ENCODE data around the gene TMTC2.

Gene TMTC2

DNA sequence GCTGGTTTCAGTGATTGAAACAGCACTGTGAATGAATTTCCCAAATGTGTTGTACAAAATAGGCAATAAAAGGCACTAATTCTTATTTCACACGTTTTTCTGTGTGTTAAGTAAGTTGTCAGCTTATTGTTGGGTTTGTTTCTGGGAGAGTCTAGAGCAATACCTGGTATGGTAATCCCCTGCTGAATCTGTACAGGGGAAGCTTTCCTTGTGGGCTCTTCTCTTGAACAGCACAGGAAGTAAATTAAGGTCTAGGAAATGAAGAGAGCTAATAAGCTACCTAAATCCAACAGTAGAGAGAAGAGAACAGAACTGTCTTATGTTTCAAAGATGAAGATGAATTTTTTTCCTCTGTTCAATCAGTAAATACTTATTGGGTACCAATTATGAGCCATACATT, 406.7 kb downstream of the TMTC2 start:
- DNase-seq (ENCODE audit: extremely low read depth, low read depth) = no peak

DNA sequence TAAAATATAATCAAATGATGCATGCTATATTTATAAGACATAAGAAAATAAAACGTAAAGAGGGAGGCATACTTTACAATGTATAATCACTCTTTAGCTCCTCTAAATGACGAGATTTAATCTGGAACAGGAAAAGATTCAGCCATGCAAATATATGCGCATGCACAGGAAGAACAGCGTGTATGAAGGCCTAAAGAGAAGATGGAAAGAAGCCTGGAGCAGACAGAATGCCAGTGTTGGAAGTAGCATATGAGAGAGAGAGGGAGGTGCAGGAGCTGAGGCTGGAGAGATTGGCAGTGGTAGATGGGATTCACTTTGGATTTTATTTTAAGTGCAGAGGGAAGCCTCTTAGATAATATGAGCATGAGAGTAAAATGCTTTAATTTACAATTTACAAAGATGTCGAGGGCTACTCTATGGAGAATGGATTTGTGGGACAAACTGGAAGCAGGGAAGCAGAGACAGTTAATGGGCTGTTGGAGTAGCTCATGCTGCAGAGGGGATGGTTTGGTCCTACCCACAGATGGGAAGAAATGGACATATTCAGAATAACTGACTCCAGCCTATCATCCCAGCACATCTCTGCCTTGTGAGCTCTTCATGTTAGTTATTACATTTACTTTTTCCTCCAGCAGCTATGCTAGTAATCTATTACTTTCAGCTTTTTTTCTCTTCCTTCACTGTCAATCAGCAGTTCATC, 411.1 kb downstream of the TMTC2 start:
- TF ChIP-seq, protein P1, sequence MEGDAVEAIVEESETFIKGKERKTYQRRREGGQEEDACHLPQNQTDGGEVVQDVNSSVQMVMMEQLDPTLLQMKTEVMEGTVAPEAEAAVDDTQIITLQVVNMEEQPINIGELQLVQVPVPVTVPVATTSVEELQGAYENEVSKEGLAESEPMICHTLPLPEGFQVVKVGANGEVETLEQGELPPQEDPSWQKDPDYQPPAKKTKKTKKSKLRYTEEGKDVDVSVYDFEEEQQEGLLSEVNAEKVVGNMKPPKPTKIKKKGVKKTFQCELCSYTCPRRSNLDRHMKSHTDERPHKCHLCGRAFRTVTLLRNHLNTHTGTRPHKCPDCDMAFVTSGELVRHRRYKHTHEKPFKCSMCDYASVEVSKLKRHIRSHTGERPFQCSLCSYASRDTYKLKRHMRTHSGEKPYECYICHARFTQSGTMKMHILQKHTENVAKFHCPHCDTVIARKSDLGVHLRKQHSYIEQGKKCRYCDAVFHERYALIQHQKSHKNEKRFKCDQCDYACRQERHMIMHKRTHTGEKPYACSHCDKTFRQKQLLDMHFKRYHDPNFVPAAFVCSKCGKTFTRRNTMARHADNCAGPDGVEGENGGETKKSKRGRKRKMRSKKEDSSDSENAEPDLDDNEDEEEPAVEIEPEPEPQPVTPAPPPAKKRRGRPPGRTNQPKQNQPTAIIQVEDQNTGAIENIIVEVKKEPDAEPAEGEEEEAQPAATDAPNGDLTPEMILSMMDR (IDR thresholded peaks at IDR 0.05; ENCODE audit: low read depth, low read length, missing control alignments) = no peak
- H3K4me3 ChIP-seq (replicated peaks; ENCODE audit: low read depth, low read length) = no peak overlapping the region
- DNase-seq (ENCODE audit: extremely low read depth, low read depth) = no peak

More for the DNA sequence above, 406.7 kb downstream of the TMTC2 start:
- TF ChIP-seq, protein P1 (IDR thresholded peaks at IDR 0.05; ENCODE audit: low read depth, low read length, missing control alignments) = no peak
- H3K4me3 ChIP-seq (replicated peaks; ENCODE audit: low read depth, low read length) = no peak overlapping the region

DNA sequence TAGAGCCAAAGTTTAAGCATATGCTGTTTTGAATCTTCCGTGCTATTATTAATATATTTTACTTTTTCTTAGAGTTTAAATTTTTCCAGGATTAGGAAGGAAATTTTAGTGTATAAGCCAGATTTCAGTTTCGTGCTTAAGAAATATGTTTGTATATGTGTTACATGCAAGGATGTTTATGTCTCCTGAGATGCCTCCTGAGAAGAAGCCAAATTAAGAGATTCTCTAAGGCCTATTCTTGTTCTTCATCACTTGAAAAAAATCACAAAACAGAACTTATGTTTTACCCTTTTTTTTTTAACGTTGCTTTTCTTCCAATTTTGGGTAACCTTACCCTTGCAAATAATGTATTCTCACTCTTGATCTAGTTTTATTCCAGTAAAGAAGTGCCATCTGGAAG, 412.7 kb downstream of the TMTC2 start:
- TF ChIP-seq, protein P1 (IDR thresholded peaks at IDR 0.05; ENCODE audit: low read depth, low read length, missing control alignments) = no peak
- no peak overlapping the region for H3K4me3 ChIP-seq (replicated peaks; ENCODE audit: low read depth, low read length)
- DNase-seq (ENCODE audit: extremely low read depth, low read depth) = no peak

DNA sequence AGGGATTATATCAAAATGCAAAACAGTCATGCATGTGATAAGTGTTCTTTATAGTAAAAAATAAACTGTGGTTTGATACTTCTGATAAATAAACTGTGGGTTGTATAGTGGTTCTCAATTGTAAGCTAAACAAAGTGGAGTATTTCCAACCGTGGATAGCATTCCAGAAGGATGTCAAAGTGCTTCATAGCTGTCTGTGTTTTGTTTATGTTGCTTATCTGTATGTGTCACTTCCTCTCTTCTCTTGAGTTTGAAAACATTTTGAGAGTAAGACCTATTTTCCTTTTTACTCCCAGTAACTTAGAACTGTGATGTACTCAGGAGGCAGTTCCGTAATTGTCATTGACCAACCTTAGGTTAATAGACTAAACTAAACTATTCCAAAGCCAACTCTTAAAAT, 415.8 kb downstream of the TMTC2 start:
- no peak overlapping the region for H3K4me3 ChIP-seq (replicated peaks; ENCODE audit: low read depth, low read length)
- TF ChIP-seq, protein P1 (IDR thresholded peaks at IDR 0.05; ENCODE audit: low read depth, low read length, missing control alignments) = no peak
- DNase-seq (ENCODE audit: extremely low read depth, low read depth) = no peak

DNA sequence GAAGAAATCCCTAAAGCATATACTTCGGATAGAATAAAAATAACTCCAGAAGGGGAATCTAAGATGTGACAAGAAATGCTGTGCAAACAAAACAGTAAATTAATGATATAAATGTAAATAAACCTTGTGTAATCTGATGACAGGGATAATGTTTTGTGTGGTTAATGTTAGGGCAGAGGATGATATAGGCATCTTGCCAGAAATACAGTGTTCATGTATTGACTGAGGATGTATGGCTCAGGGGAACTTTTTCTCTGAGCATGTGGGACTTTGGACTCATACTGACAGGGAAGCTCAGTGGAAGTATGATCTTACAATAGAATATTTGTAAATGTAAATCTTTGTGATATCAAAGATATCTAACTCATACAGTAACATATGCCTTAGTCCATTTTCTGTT, 420.2 kb downstream of the TMTC2 start:
- TF ChIP-seq, protein P1 (IDR thresholded peaks at IDR 0.05; ENCODE audit: low read depth, low read length, missing control alignments) = no peak
- H3K4me3 ChIP-seq (replicated peaks; ENCODE audit: low read depth, low read length) = no peak overlapping the region
- no peak for DNase-seq (ENCODE audit: extremely low read depth, low read depth)

DNA sequence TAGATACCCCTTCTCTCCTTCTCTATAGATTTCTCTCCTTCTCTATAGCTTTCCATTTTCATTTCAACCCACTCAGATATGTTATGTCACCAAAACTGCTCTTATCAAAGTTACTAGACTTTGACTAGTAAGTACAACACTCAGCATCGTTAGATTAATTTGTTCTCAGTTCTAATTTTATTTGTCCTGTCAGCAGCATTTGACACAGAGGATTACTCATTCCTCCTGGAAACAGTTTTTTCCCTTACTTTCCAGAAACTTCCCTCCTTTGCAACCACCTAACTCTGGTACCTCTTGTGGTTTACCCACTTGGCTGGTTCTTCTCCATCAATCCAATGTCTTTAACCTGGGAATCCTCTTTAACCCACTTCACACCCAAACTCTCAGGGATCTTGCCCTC, 423.7 kb downstream of the TMTC2 start:
- TF ChIP-seq, protein P1 (IDR thresholded peaks at IDR 0.05; ENCODE audit: low read depth, low read length, missing control alignments) = no peak
- no peak overlapping the region for H3K4me3 ChIP-seq (replicated peaks; ENCODE audit: low read depth, low read length)
- DNase-seq (ENCODE audit: extremely low read depth, low read depth) = no peak

DNA sequence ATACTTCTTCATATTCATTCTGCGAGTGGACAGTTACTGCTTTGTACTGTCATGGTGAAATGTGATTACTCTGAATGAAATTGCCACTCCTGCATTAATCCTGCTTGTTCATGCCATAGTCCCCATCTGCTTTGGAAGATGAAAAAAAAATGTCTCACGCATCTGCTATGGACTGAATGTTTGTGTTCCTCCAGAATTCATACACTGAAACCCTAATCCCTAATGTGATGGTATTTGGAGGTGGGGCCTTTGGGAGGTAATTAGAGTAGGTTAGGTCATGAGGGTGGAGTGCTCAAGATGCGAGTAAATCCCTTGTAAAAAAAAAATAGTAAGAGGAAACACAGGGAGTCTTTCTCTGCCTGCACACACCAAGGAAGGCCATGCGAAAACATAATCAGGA, 427.2 kb downstream of the TMTC2 start:
- TF ChIP-seq, protein P1 (IDR thresholded peaks at IDR 0.05; ENCODE audit: low read depth, low read length, missing control alignments) = no peak
- no peak for DNase-seq (ENCODE audit: extremely low read depth, low read depth)
- no peak overlapping the region for H3K4me3 ChIP-seq (replicated peaks; ENCODE audit: low read depth, low read length)

Data from HFF-Myc (cell line).